ENCODE results near the gene SLC25A19.
A peak's percentile ranks its signal among the peaks of the same experiment; 100 is the strongest.
"Not testable (repeated sequence)": the region's sequence is repeated elsewhere in the genome, so short reads cannot be mapped to it uniquely, and the experiment has no call there.

Gene SLC25A19

GRCh38 chr17:75301049-75301448, 11.8 kb upstream of the SLC25A19 start:
- DNase-seq: no peak

- no peak for DNase-seq
Measured at GRCh38 chr17:75300280-75300679, 11.0 kb upstream of the SLC25A19 start.

DNA sequence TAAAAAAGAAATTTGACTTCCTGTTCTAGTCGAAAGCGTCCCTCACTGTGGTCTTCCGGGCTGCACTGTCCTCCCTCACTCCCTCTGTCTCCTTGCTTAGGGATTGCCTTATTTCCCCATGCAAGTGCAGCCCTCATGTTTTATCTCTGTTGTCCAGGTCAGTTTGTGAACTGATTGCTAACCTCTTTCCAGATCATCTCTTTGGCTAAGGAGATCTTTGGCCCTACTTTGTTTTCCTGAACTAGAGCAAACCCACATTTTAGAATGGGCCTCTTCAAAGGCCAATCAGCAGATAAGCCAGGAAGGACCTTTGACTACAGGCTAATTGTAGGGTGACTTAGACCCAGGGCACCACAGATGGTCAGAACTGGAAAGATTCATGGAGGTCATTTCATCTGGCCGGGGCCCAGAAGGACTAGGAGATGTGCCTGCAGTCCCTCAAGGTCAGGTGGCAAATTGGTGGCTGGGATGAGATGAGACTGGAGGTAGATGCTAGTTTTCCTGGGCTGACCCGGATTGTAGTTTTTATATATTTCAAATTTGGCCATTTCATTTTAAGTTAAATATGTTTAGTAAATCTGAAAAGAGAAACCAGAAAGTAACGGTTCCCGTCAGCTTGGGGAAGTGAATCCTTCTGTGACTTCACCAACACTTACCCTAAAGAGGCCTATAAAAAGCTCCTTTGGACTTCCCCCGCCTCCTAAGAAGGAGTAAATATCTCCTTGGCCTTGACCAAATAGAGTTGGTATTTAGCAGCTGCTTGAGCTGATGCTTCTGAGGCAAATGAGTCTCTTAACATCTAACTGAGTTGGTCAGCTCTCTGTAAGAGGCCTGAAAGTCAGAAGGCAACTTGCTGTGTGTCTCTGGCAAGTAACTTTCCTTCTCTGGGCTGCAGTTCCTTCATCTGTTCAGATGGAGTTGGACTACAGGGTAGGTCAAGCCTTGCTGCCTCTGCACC, 6.2 kb upstream of the SLC25A19 start:
- DNase-seq: no peak

GRCh38 chr17:75292810-75293448, 3.7 kb upstream of the SLC25A19 start:
- not testable (repeated sequence) for DNase-seq

- peak; percentile 49 for DNase-seq
Measured at GRCh38 chr17:75289832-75290337, 652 bp upstream of the SLC25A19 start.

GRCh38 chr17:75288770-75289114, 491 bp downstream of the SLC25A19 start:
- DNase-seq: peak; percentile 75

DNA sequence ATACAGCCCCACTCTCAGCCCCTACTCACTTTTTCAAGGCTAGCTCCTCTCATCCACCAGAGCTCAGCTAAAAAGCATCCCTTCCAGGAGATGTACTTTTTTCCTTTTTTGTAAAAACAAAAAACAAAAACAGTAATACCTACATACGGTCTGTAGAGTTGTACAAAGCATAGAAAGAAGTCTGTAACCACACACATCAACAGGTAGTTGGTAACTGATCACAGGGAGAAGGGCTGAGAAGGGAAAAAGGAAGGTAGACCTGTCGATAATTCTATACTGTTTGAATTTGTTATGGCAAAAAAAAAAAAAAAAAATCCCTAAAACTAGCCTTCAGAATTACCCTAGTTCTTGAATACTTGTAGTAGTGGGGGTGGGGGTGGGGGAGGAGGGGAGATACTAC, 874 bp downstream of the SLC25A19 start:
- DNase-seq: no peak

DNA sequence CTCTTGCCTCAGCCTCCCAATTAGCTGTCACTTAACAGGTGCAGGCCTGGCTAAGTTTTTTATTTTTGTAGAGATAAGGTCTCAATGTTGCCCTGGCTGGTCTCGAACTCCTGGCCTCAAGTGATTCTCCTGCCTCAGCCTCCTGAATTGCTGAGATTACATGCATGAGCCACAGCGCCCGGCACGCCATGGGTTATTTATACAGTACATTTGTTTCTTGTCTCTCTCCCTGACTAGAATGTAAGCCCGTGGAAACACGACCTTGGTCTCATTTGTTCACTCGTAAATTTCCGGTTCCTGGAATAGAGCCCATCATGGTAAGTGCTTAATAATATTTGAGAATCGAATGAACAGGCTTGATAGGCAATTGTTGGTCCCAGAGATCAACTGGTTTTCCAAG, 2.0 kb downstream of the SLC25A19 start:
- DNase-seq: no peak

GRCh38 chr17:75285123-75285522, 4.1 kb downstream of the SLC25A19 start:
- DNase-seq: no peak

DNA sequence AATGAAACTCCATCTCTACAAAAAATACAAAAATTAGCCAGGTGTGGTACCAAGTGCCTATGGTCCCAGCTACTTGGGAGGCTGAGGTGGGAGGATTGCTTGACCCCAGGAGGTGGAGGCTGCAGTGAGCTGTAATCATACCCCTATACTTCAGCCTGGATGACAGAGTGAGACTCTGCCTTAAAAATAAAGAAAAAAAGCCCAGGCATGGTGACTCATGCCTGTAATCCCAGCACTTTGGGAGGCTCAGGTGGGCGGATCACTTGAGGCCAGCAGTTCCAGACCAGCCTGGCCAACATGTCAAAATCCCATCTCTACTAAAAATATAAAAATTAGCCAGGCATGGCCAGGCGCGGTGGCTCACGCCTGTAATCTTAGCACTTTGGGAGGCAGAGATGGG, 9.0 kb downstream of the SLC25A19 start:
- DNase-seq: not testable (repeated sequence)

- DNase-seq: no peak
Measured at GRCh38 chr17:75277664-75278071, 11.6 kb downstream of the SLC25A19 start.

- no peak for DNase-seq
Measured at GRCh38 chr17:75273977-75274708, 15.1 kb downstream of the SLC25A19 start.

- DNase-seq: no peak
Measured at GRCh38 chr17:75272848-75273184, 16.4 kb downstream of the SLC25A19 start.

DNA sequence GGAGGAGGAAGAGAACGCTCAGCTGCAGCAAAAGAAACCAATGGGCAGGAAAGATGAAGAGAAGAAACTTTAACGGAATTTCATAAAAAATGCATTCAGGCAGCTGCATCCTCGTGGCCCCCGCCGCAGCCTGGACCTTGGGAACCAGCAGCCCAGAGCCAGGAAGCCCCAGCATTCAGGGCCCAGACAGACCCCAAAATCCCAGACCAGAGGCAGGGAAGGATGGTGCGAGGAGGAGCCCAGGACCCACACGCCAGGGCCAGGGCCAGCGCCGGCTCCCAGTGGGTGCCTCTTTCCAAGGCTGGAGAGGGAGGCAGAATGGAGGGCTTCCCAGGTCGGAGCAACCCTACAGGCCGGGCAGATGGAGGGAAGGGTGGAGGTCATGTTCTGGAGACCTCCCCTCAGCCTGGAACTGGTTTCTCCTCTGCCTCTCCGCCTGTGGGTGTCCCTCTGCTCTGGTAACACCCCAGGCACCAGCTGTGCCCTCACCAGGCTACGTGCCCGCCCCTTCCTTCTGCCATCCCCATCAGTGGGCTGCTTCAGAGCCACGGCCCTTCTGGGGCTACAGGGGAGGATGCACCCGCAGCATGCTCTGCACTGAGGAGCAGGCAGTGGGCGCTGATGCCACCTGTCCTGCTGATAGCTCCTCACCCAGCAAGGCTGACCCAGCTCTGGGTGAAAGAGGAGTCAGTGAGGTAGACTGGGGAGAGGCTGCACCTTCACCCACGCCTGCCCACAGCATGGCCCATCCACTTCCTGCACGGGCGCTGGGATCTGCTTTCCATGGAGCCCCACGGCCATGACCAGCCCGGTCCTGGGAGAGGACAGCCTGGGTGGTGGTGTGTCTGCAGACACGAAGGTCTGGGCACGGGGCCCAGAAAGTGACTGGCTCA, 17.0 kb downstream of the SLC25A19 start:
- DNase-seq: no peak

- DNase-seq: peak; percentile 90
Measured at GRCh38 chr17:75271233-75271954, 17.8 kb downstream of the SLC25A19 start.

GRCh38 chr17:75270966-75271232, 18.3 kb downstream of the SLC25A19 start, which contains the start of gene MIF4GD:
TSS of gene MIF4GD (minus strand) at chr17:75271231. CDS start at chr17:75270195, 1,036 bp downstream.
- no peak for DNase-seq

DNA sequence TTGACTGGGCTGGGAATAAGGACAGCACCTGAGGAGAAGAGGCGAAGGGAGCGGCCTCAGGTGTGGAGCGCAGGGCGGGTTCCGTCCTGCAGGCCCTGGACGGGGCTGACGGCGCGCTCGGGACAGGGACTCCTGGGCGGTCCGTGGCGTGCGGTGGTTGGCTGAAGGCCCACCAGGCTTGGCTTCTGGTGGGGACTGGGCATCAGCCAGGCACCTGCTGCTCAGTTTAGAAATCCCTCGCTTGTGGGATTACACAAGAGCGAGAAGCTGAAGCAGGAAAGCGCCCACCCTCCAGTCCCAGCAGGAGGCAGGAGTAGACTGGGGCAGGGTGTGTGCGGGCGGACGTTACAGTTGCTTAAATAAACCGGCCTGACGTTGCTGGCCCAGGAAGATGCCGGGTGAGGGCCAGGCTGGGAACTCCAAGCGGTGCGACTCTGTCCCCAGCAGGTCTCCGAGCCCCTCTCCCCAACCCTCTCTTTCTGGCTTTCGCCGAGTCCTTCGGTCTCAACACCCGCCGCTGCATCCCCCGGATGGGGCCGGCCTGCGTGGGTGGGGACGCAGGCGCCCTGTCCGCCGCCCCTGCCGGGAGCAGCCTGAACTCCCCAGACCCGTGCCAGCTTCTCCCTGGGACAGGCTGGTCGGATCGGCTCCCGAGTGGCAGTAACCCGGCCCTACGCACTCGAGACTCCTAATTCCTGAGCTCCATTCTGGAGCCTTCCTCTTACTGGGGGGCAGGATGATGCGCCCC, 18.8 kb downstream of the SLC25A19 start:
- peak; percentile 74 for DNase-seq

GRCh38 chr17:75269844-75270217, 19.4 kb downstream of the SLC25A19 start:
- DNase-seq: no peak

DNA sequence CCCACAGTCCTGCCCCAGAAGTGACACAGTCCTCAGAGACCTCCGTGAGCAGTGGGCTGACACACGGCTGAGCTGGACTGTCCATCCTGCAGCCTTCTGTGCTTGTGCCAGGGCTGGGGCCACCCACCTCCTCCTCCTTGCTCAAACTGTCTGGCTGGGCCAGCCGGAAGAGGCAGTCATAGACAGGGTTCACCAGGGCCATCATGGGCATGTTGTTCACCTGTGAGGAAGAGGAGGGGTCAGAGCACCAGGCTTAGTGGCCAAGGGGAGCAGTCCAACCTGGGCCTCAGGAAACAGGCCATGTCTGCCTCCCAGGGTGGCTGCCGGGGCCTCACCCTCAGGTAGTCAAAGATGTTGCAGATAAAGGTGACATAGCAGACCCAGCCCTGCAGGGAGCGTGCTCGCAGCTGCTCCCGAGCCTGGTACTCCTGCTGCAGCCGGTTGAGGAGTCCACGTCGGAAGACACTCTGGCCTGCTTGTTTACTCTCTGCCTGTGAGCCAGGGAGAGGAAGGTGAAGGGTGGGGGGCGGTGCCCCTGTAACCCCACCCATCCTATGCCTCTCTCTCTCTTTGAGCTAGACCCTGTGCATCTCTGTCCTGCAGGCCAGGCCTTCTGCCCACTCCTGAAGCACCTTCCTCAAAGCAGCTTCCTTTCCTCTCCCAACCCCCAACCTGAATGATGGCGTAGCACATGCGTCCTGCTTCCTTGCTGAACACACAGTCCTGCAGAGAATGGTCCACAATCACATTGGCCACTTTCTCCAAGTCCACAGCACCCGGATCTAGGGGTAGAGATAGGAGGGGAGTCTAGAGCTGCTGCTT, 21.6 kb downstream of the SLC25A19 start:
- DNase-seq: peak; percentile 23

DNA sequence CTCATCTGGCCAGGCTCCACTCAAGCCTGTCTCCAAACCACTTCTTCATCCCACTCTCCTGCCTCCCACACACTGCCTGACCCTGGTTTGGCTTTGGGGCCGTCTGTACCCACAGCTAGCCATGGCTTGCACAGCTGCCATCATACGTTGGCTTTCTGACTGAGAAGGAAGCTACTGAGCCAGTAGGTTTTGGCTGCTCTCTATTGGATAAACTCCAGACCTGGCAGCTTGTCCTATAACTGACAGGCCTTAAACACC, 22.2 kb downstream of the SLC25A19 start:
- DNase-seq: no peak
